ENCODE data around the gene GALNT9. TPM values are rescaled to one million over a fixed set of nuclear protein-coding genes. Genes with fewer than 3 reads are reported as not detected.
"Not testable (repeated sequence)": the region's sequence is repeated elsewhere in the genome, so short reads cannot be mapped to it uniquely, and the experiment has no call there.

Gene GALNT9
- total RNA-seq, 1 experiment from 2014 or later: 2.6 TPM

GRCh38 chr12:132305560-132305966 lies 23.8 kb downstream of the GALNT9 start:
- H3K4me3 ChIP-seq (replicated peaks in 1 of 2; ENCODE audit: low read depth in 1 of 2, low read length in 2 of 2): no peak overlapping the region
- RAD21 ChIA-PET (ENCODE audit: low non-redundant PET in 1 of 2, low total read pairs in 2 of 2, uncharacterized antibody in 2 of 2, unreplicated experiment in 2 of 2): no interaction called here
- no peak for ATAC-seq
- TF ChIP-seq CTCF (IDR thresholded peaks at IDR 0.05 in 2 of 3, conservative IDR thresholded peaks at IDR 0.05 in 1 of 3; ENCODE audit: borderline replicate concordance in 1 of 3, insufficient read depth in 1 of 3, low read depth in 2 of 3, low read length in 2 of 3) (no peak), TCF7L2 (IDR thresholded peaks at IDR 0.05; ENCODE audit: borderline replicate concordance, extremely low read depth, insufficient read depth, insufficient read length) (no peak), POLR2AphosphoS5 (IDR thresholded peaks at IDR 0.05; ENCODE audit: low read depth, low read length) (no peak), EZH2phosphoT487 (IDR thresholded peaks at IDR 0.05; ENCODE audit: borderline replicate concordance) (no peak), CEBPB (IDR thresholded peaks at IDR 0.05; ENCODE audit: low read depth) (no peak), CBX3 (IDR thresholded peaks at IDR 0.05; ENCODE audit: low read depth) (no peak), SP1 (IDR thresholded peaks at IDR 0.05; ENCODE audit: low read depth) (no peak), POLR2A (IDR thresholded peaks at IDR 0.05; ENCODE audit: borderline replicate concordance, extremely low read depth, insufficient read depth, insufficient read length) (no peak), ELF1 (IDR thresholded peaks at IDR 0.05; ENCODE audit: borderline replicate concordance, low read depth) (no peak), REST (IDR thresholded peaks at IDR 0.05; ENCODE audit: low read depth) (no peak), EGR1 (IDR thresholded peaks at IDR 0.05; ENCODE audit: low read depth) (no peak), EZH2 (IDR thresholded peaks at IDR 0.05) (no peak), ZNF274 (IDR thresholded peaks at IDR 0.05; ENCODE audit: low read depth, low read length) (no peak)
- no peaks in the 10 kb centered on the region; the same call in 1 of the 2 replicates for H3K27me3 ChIP-seq (ENCODE audit: insufficient read depth, low read length)
- H3K9me3 ChIP-seq (ENCODE audit: control insufficient read depth in 1 of 2, insufficient read depth in 1 of 2, low read depth in 1 of 2, low read length in 2 of 2): no peaks in the 10 kb centered on the region
- H3K36me3 ChIP-seq (ENCODE audit: control insufficient read depth in 1 of 2, insufficient read depth in 2 of 2, low read length in 2 of 2): no peaks in the 10 kb centered on the region
- no peak overlapping the region for H3K4me2 ChIP-seq (ENCODE audit: low read length)
- no peak for DNase-seq (ENCODE audit: low read depth, low spot score)
- POLR2A ChIA-PET: interaction anchor here (0.7 kb wide), 1 partner anchor 11 kb away, joined by 3 read pairs; no protein-coding TSS in a partner anchor
- intact Hi-C loops (cut with micrococcal nuclease): no loop called here
- CTCF ChIA-PET: no interaction called here
- no peaks in the 10 kb centered on the region for H4K20me1 ChIP-seq (ENCODE audit: insufficient read depth)
- H3K9me2 ChIP-seq (ENCODE audit: insufficient read depth): no peaks in the 10 kb centered on the region
- H3K4me1 ChIP-seq (ENCODE audit: control insufficient read depth in 1 of 2, insufficient read depth in 2 of 2, low read length in 2 of 2): 0 out of 4 replicates have a peak, but pooled peaks cover 0 to 3% of the 10 kb centered on the region in 2 experiments
- H3K9ac ChIP-seq (ENCODE audit: low read length): no peak overlapping the region
- no peaks in the 10 kb centered on the region for H3K79me2 ChIP-seq (ENCODE audit: insufficient read depth, low read length)
- no peak overlapping the region for H3K27ac ChIP-seq (ENCODE audit: low read depth, low read length)
- H2AFZ ChIP-seq (ENCODE audit: low read depth, low read length, poor library complexity, severe bottlenecking): no peak overlapping the region
- BruUV-seq (replicated peaks): no TSS peak

GRCh38 chr12:132304866-132305265 lies 24.5 kb downstream of the GALNT9 start:
- H3K9me3 ChIP-seq (ENCODE audit: control insufficient read depth in 1 of 2, insufficient read depth in 1 of 2, low read depth in 1 of 2, low read length in 2 of 2); CTCF ChIA-PET; H3K4me2 ChIP-seq (ENCODE audit: low read length); ATAC-seq; H3K9me2 ChIP-seq (ENCODE audit: insufficient read depth); H3K79me2 ChIP-seq (ENCODE audit: insufficient read depth, low read length); H3K4me3 ChIP-seq (replicated peaks in 1 of 2; ENCODE audit: low read depth in 1 of 2, low read length in 2 of 2); H3K27ac ChIP-seq (ENCODE audit: low read depth, low read length); H2AFZ ChIP-seq (ENCODE audit: low read depth, low read length, poor library complexity, severe bottlenecking); H3K9ac ChIP-seq (ENCODE audit: low read length); intact Hi-C loops (cut with micrococcal nuclease); BruUV-seq (replicated peaks); H4K20me1 ChIP-seq (ENCODE audit: insufficient read depth); RAD21 ChIA-PET (ENCODE audit: low non-redundant PET in 1 of 2, low total read pairs in 2 of 2, uncharacterized antibody in 2 of 2, unreplicated experiment in 2 of 2); H3K27me3 ChIP-seq (ENCODE audit: insufficient read depth, low read length); H3K4me1 ChIP-seq (ENCODE audit: control insufficient read depth in 1 of 2, insufficient read depth in 2 of 2, low read length in 2 of 2); H3K36me3 ChIP-seq (ENCODE audit: control insufficient read depth in 1 of 2, insufficient read depth in 2 of 2, low read length in 2 of 2); DNase-seq (ENCODE audit: low read depth, low spot score); POLR2A ChIA-PET: not testable (repeated sequence)

All from HCT116 (cell line).